GM21786 (cell line): Measurements from ENCODE around the gene MAL.

Source experiments
- ATAC-seq: cut with Tn5 transposase; IDR thresholded peaks from one replicate; pipeline ENCODE4 v1.9.1; 2021; ENCODE audit not compliant: unreplicated experiment

The MAL gene

GRCh38 chr2:95047629-95048510 is 22.4 kb downstream of the MAL start:
- no peak for ATAC-seq

- ATAC-seq = no peak
Observed at GRCh38 chr2:95048825-95049682, 23.5 kb downstream of the MAL start.

GRCh38 chr2:95049683-95049955 is 24.1 kb downstream of the MAL start:
- ATAC-seq = no peak

GRCh38 chr2:95049961-95050360 is 24.5 kb downstream of the MAL start:
- no peak for ATAC-seq

- ATAC-seq = no peak
Observed at GRCh38 chr2:95050385-95051300, 25.1 kb downstream of the MAL start.

GRCh38 chr2:95051626-95052025 is 26.1 kb downstream of the MAL start:
- ATAC-seq = no peak

GRCh38 chr2:95052307-95052706 is 26.8 kb downstream of the MAL start:
- ATAC-seq = no peak

GRCh38 chr2:95052804-95053479 is 27.4 kb downstream of the MAL start:
- no peak for ATAC-seq

- ATAC-seq = no peak
Observed at GRCh38 chr2:95053543-95053942, 28.0 kb downstream of the MAL start.

GRCh38 chr2:95054016-95054415 is 28.5 kb downstream of the MAL start:
- no peak for ATAC-seq

- ATAC-seq = no peak
Observed at GRCh38 chr2:95055262-95055661, 29.8 kb downstream of the MAL start.

- ATAC-seq = no peak
Observed at GRCh38 chr2:95056044-95056443, 30.5 kb downstream of the MAL start.

- no peak for ATAC-seq
Observed at GRCh38 chr2:95056461-95057459, 31.3 kb downstream of the MAL start.

- no peak for ATAC-seq
Observed at GRCh38 chr2:95057535-95058370, 32.2 kb downstream of the MAL start.

GRCh38 chr2:95058466-95058988 is 33.0 kb downstream of the MAL start:
- ATAC-seq = no peak

GRCh38 chr2:95058989-95059641 is 33.6 kb downstream of the MAL start:
- ATAC-seq = no peak

GRCh38 chr2:95059656-95060370 is 34.3 kb downstream of the MAL start:
- no peak for ATAC-seq
